Liver (tissue), 3 donors: ENCODE measurements around the gene PSG2.

ENCODE experiments used
- FOXA1 ChIP-seq: IDR thresholded peaks from 2 replicates; pipeline ENCODE4 v1.6.1; 2016; ENCODE audit warnings: antibody characterized with exemption
- HNF4A ChIP-seq, 2 donors: conservative IDR thresholded peaks; 2 replicates each; pipeline ENCODE4 v1.6.1; 2016; ENCODE audit warnings: antibody characterized with exemption in 2 of 2, mild to moderate bottlenecking in 2 of 2
- JUND ChIP-seq, 2 donors: IDR thresholded peaks; 2 replicates each; pipeline ENCODE4 v1.6.1; 2016; ENCODE audit warnings: antibody characterized with exemption in 2 of 2
- TF ChIP-seq, protein P1 (sequence below): IDR thresholded peaks from 2 replicates; pipeline ENCODE4 v1.6.1; 2016; ENCODE audit warnings: antibody characterized with exemption, mild to moderate bottlenecking
- TF ChIP-seq, protein P2 (sequence below): fragments of 150-350 bp; IDR thresholded peaks from 2 replicates; pipeline ENCODE4 v1.5.1; 2017; ENCODE audit warnings: improper control_type of control experiment, low read depth, low read length; ENCODE audit not compliant: missing input control
- TF ChIP-seq, protein P3 (sequence below): IDR thresholded peaks from 2 replicates; pipeline ENCODE4 v1.6.1; 2016; ENCODE audit warnings: antibody characterized with exemption
- donor health status: healthy.
- donor health status: healthy.

DNA sequence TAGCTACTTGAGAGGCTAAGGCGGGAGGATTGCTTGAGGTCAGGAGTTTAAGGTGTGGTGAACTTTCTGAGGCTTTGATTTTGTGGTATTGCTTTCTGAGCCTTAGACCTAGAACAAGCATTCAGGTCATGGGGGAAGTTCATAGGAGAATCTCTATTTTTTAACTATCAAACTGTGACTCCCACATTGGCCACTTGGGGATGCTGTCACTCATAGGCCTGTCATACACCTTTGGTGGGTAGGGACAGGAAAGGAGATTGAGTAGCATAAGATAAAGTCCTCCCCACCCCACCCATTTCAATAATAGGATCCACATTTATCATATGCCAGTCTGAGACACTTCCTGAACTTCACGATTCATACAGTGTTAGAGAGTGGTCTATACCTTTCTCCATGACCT, 41.9 kb upstream of the PSG2 start:
- TF ChIP-seq, protein P1, sequence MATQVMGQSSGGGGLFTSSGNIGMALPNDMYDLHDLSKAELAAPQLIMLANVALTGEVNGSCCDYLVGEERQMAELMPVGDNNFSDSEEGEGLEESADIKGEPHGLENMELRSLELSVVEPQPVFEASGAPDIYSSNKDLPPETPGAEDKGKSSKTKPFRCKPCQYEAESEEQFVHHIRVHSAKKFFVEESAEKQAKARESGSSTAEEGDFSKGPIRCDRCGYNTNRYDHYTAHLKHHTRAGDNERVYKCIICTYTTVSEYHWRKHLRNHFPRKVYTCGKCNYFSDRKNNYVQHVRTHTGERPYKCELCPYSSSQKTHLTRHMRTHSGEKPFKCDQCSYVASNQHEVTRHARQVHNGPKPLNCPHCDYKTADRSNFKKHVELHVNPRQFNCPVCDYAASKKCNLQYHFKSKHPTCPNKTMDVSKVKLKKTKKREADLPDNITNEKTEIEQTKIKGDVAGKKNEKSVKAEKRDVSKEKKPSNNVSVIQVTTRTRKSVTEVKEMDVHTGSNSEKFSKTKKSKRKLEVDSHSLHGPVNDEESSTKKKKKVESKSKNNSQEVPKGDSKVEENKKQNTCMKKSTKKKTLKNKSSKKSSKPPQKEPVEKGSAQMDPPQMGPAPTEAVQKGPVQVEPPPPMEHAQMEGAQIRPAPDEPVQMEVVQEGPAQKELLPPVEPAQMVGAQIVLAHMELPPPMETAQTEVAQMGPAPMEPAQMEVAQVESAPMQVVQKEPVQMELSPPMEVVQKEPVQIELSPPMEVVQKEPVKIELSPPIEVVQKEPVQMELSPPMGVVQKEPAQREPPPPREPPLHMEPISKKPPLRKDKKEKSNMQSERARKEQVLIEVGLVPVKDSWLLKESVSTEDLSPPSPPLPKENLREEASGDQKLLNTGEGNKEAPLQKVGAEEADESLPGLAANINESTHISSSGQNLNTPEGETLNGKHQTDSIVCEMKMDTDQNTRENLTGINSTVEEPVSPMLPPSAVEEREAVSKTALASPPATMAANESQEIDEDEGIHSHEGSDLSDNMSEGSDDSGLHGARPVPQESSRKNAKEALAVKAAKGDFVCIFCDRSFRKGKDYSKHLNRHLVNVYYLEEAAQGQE: no peak
- TF ChIP-seq, protein P2, sequence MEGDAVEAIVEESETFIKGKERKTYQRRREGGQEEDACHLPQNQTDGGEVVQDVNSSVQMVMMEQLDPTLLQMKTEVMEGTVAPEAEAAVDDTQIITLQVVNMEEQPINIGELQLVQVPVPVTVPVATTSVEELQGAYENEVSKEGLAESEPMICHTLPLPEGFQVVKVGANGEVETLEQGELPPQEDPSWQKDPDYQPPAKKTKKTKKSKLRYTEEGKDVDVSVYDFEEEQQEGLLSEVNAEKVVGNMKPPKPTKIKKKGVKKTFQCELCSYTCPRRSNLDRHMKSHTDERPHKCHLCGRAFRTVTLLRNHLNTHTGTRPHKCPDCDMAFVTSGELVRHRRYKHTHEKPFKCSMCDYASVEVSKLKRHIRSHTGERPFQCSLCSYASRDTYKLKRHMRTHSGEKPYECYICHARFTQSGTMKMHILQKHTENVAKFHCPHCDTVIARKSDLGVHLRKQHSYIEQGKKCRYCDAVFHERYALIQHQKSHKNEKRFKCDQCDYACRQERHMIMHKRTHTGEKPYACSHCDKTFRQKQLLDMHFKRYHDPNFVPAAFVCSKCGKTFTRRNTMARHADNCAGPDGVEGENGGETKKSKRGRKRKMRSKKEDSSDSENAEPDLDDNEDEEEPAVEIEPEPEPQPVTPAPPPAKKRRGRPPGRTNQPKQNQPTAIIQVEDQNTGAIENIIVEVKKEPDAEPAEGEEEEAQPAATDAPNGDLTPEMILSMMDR: peak; percentile 20
- TF ChIP-seq HNF4A (conservative IDR thresholded peaks at IDR 0.05) (no peak), FOXA1 (no peak), JUND (IDR thresholded peaks at IDR 0.05) (no peak)
- TF ChIP-seq, protein P3, sequence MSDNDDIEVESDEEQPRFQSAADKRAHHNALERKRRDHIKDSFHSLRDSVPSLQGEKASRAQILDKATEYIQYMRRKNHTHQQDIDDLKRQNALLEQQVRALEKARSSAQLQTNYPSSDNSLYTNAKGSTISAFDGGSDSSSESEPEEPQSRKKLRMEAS: no peak
